A549 (cell line): ENCODE results near the gene TTC34. TPM values are rescaled to one million over a fixed set of nuclear protein-coding genes. Genes with fewer than 3 reads are reported as not detected.

Source experiments
- ATAC-seq, 2 experiments: fragments of 200-7000 bp in 1 of 2; fragments of >200 bp in 1 of 2; cut with Nextera tagmentation in 1 of 2; cut with Tn5 transposase in 1 of 2; 3 replicates each; pipeline versions ENCODE4 v1.8.0 to v1.9.1; 2018 to 2020; ENCODE audit warnings: mild to moderate bottlenecking in 1 of 2, moderate library complexity in 1 of 2
- CTCF ChIA-PET: fragments of 300-600 bp; sonication (Branson Sonifier 250); formaldehyde crosslinking; extraction: SDS; loops from one replicate; lab custom pipeline; 2021; ENCODE audit warnings: antibody characterized with exemption, inconsistent platforms; lab: Yijun Ruan, JAX
- POLR2A ChIA-PET: fragments of 350-600 bp; formaldehyde crosslinking; extraction: SDS; loops from one replicate; lab custom pipeline; 2021; ENCODE audit warnings: antibody characterized with exemption, inconsistent platforms; lab: Yijun Ruan, JAX
- DNase-seq, 2 experiments: peaks; one replicate each; pipeline versions ENCODE4 v3.0.0 to v3.0.0-alpha.2; 2011 to 2016; ENCODE audit warnings: low read depth in 1 of 2, low spot score in 1 of 2
- FAIRE-seq: peaks from 2 replicates; lab custom pipeline; 2011; peaks lifted over from hg19 to GRCh38; lab: Jason Lieb, UNC
- H3K27ac ChIP-seq, 2 experiments: fragments of >200 bp; sonication (Bioruptor Twin); formaldehyde crosslinking; 3 replicates each; pipeline ENCODE4 v1.5.1; 2016 to 2017
- H3K4me1 ChIP-seq: fragments of >200 bp; sonication (Bioruptor Twin); formaldehyde crosslinking; 3 replicates; pipeline ENCODE4 v1.6.1; 2016
- H3K4me2 ChIP-seq: fragments of >200 bp; sonication (Bioruptor Twin); formaldehyde crosslinking; 3 replicates; pipeline ENCODE4 v1.6.1; 2016
- H3K4me3 ChIP-seq: fragments of >200 bp; sonication (Bioruptor Twin); formaldehyde crosslinking; 3 replicates; pipeline ENCODE4 v1.5.1; 2016
- H3K9me3 ChIP-seq: fragments of >200 bp; sonication (Bioruptor Twin); formaldehyde crosslinking; 3 replicates; pipeline ENCODE4 v1.6.1; 2016
- ATOH8 ChIP-seq: fragments of 250-450 bp; sonication (Bioruptor Pico); IDR thresholded peaks from 2 replicates; pipeline ENCODE4 v1.5.0; 2020; ENCODE audit warnings: low read depth, mild to moderate bottlenecking, moderate library complexity
- BCL3 ChIP-seq: fragments of >200 bp; sonication (Bioruptor Twin); formaldehyde crosslinking; IDR thresholded peaks from 3 replicates; pipeline ENCODE4 v1.6.1; 2016
- CBX2 ChIP-seq: fragments of 200-600 bp; sonication (generic); IDR thresholded peaks from 2 replicates; pipeline ENCODE4 v1.6.1; 2016; ENCODE audit warnings: low read depth, mild to moderate bottlenecking, borderline replicate concordance
- CEBPB ChIP-seq, 2 experiments: fragments of >200 bp in 1 of 2; sonication (Bioruptor Twin) in 1 of 2; formaldehyde crosslinking in 1 of 2; IDR thresholded peaks; 2 replicates each; pipeline ENCODE4 v1.6.1; 2012 to 2016
- CTCF ChIP-seq: fragments of >200 bp; sonication (Bioruptor Twin); formaldehyde crosslinking; IDR thresholded peaks from 3 replicates; pipeline ENCODE4 v1.5.1; 2016
- EHF ChIP-seq: fragments of 250-450 bp; sonication (Bioruptor Pico); IDR thresholded peaks from 2 replicates; pipeline ENCODE4 v1.5.0; 2020; ENCODE audit warnings: mild to moderate bottlenecking
- EP300 ChIP-seq, 2 experiments: fragments of >200 bp; sonication (Bioruptor Twin); formaldehyde crosslinking; IDR thresholded peaks; 2 replicates in 1 of 2; 3 replicates in 1 of 2; pipeline ENCODE4 v1.6.1; 2016 to 2017
- ESRRA ChIP-seq: fragments of 150-350 bp; IDR thresholded peaks from 2 replicates; pipeline ENCODE4 v1.6.1; 2014; ENCODE audit warnings: mild to moderate bottlenecking, low read length, borderline replicate concordance
- FOXS1 ChIP-seq: fragments of 250-450 bp; sonication (Bioruptor Pico); IDR thresholded peaks from 2 replicates; pipeline ENCODE4 v1.5.0; 2020; ENCODE audit warnings: mild to moderate bottlenecking, moderate library complexity
- HDAC2 ChIP-seq: fragments of 200-600 bp; sonication (generic); IDR thresholded peaks from 2 replicates; pipeline ENCODE4 v1.6.1; 2016
- HOXB13 ChIP-seq: fragments of 250-450 bp; sonication (Bioruptor Pico); IDR thresholded peaks from 2 replicates; pipeline ENCODE4 v1.5.0; 2020; ENCODE audit warnings: low read depth, mild to moderate bottlenecking, moderate library complexity
- KDM1A ChIP-seq: fragments of 200-600 bp; sonication (generic); IDR thresholded peaks from 2 replicates; pipeline ENCODE4 v1.6.1; 2016; ENCODE audit warnings: low read depth, mild to moderate bottlenecking
- KDM5A ChIP-seq: fragments of 200-600 bp; sonication (generic); IDR thresholded peaks from 2 replicates; pipeline ENCODE4 v1.6.1; 2016; ENCODE audit warnings: antibody characterized with exemption, mild to moderate bottlenecking
- MAFK ChIP-seq: fragments of 450-650 bp; IDR thresholded peaks from 2 replicates; pipeline ENCODE4 v1.6.1; 2014; ENCODE audit not compliant: partially characterized antibody
- MAZ ChIP-seq: fragments of 150-350 bp; IDR thresholded peaks from 2 replicates; pipeline ENCODE4 v1.6.1; 2014; ENCODE audit warnings: antibody characterized with exemption, low read depth, low read length, borderline replicate concordance
- RARB ChIP-seq: fragments of 250-450 bp; sonication (Bioruptor Pico); IDR thresholded peaks from 2 replicates; pipeline ENCODE4 v1.8.0; 2021; ENCODE audit warnings: mild to moderate bottlenecking, moderate library complexity
- RCOR1 ChIP-seq: fragments of 150-350 bp; IDR thresholded peaks from 2 replicates; pipeline ENCODE4 v1.6.1; 2014; ENCODE audit warnings: antibody characterized with exemption, low read length, low read depth
- RNF2 ChIP-seq: fragments of 200-600 bp; sonication (generic); IDR thresholded peaks from 2 replicates; pipeline ENCODE4 v1.6.1; 2016; ENCODE audit warnings: low read depth, mild to moderate bottlenecking, antibody characterized with exemption, moderate library complexity, borderline replicate concordance
- ZC3H11A ChIP-seq: fragments of 450-650 bp; IDR thresholded peaks from 2 replicates; pipeline ENCODE4 v1.6.1; 2014; ENCODE audit warnings: antibody characterized with exemption, mild to moderate bottlenecking
- ZFP36 ChIP-seq: fragments of 450-650 bp; IDR thresholded peaks from 2 replicates; pipeline ENCODE4 v1.6.1; 2014; ENCODE audit warnings: borderline replicate concordance; ENCODE audit not compliant: partially characterized antibody
- WGBS: methylation state at CpG from one replicate; pipeline ENCODE4 v1.1.6; 2017; ENCODE audit errors: missing lambda C conversion rate; 5-methylcytosine and 5-hydroxymethylcytosine counted together
- polyA plus RNA-seq, 4 experiments: library from polyadenylated mRNA; depleted of rRNA in 3 of 4; stranded (reverse); fragments of >200 nt; fragmentation: RNase III in 1 of 4; extraction: RNeasy Plus Mini Kit Qiagen cat#74134 plus additional on column Dnase treatment in 1 of 4; gene quantifications; 2 replicates in 3 of 4; 3 replicates in 1 of 4; pipeline ENCODE4 v1.2.3, GENCODE V29; 2011 to 2017
- TF ChIP-seq, protein P1 (sequence below): fragments of 150-350 bp; IDR thresholded peaks from 2 replicates; pipeline ENCODE4 v1.6.1; 2014; ENCODE audit warnings: low read depth, mild to moderate bottlenecking, low read length

Gene TTC34
- polyA plus RNA-seq, 2 of the 4 experiments (the other 2 are of a cell fraction): 0.04 to 0.05 TPM

GRCh38 chr1:2645143-2645542, 156.3 kb downstream of the TTC34 start:
- FAIRE-seq: no peak
- H3K9me3 ChIP-seq: peaks cover 25% of the 10 kb centered on the region
- POLR2A ChIA-PET: no interaction called here
- H3K27ac ChIP-seq: no peak overlapping the region
- DNase-seq: no peak
- H3K4me3 ChIP-seq: no peak overlapping the region
- H3K4me2 ChIP-seq: no peak overlapping the region
- 45% methylated on average over 5 of the region's 14 CpGs for WGBS
- no peak for ATAC-seq
- TF ChIP-seq FOXS1 (CRISPR knock-in tag): no peak
- no peak for TF ChIP-seq EP300 (IDR thresholded peaks at IDR 0.05)
- TF ChIP-seq RCOR1: no peak
- TF ChIP-seq MAZ: no peak
- TF ChIP-seq RARB (CRISPR knock-in tag): no peak
- TF ChIP-seq ZFP36: no peak
- TF ChIP-seq MAFK: no peak
- TF ChIP-seq HOXB13 (CRISPR knock-in tag): no peak
- TF ChIP-seq HDAC2: no peak
- TF ChIP-seq CEBPB (IDR thresholded peaks at IDR 0.05): no peak
- TF ChIP-seq, all 56 proteins: peak for 0
- CTCF ChIA-PET: no interaction called here
- H3K4me1 ChIP-seq: peaks cover 6% of the 10 kb centered on the region; the same call in 1 of the 3 replicates

DNA sequence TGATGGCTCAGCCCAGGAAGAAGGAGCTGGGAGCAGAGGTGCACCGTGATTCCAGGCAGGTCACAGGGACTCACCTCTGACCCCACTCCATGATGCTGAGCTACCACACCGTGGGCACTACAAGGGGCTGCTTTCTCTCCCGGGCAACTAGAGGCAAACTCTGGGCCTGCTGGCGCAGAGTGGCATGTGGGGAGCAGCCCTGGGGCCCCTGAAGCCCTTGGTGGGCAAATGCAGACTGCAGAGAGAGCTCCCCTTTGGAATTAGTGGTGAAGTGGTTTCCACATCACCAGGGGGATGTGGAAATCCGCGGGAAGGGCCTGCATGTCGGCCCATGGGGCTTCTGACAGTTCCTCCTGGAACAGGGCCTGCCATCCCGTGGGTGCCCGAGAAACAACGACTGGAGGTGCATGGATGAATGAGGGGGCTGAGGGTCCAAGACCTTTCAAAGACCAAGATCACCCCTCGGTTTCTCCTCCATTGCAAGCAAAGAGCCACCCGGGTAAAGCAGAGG, 156.8 kb downstream of the TTC34 start:
- TF ChIP-seq EHF (CRISPR knock-in tag) (no peak), ZC3H11A (no peak)
- ChIA-PET POLR2A (no interaction called here), CTCF (no interaction called here)
- Histone ChIP-seq H3K4me3 (no peak overlapping the region), H3K4me2 (no peak overlapping the region), H3K27ac (no peak overlapping the region), H3K4me1 (peaks cover 6% of the 10 kb centered on the region; the same call in 1 of the 3 replicates), H3K9me3 (peaks cover 25% of the 10 kb centered on the region)
- no peak for FAIRE-seq
- no peak for DNase-seq
- 50% methylated on average over 4 of the region's 12 CpGs for WGBS
- ATAC-seq: no peak

DNA sequence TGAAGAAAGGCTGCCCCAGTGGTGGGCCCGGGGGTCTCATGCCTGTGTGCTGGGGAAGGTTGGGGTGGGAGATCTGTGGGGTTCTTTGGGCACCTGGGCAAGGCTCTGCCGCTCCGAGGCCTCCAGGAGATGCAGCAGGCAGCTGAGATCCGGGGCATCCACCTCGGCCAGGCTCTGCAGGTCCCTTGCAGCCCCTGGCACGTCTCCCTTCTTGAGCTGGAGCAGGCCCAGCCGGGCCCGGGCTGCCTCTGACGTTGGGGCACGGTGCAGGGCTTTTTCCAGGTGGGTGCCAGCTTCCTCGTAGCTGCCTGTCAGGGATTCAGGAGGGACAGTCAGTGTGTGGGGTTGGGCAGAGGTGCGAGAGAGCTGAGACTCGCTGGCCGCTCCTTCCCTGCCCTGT, 157.3 kb downstream of the TTC34 start:
- no peak for TF ChIP-seq KDM1A
- TF ChIP-seq, protein P1, sequence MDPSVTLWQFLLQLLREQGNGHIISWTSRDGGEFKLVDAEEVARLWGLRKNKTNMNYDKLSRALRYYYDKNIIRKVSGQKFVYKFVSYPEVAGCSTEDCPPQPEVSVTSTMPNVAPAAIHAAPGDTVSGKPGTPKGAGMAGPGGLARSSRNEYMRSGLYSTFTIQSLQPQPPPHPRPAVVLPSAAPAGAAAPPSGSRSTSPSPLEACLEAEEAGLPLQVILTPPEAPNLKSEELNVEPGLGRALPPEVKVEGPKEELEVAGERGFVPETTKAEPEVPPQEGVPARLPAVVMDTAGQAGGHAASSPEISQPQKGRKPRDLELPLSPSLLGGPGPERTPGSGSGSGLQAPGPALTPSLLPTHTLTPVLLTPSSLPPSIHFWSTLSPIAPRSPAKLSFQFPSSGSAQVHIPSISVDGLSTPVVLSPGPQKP: no peak
- H3K4me2 ChIP-seq: no peak overlapping the region
- ChIA-PET POLR2A (no interaction called here), CTCF (no interaction called here)
- DNase-seq (no peak), ATAC-seq (no peak), FAIRE-seq (no peak)
- H3K9me3 ChIP-seq: peaks cover 23% of the 10 kb centered on the region
- H3K4me3 ChIP-seq: no peak overlapping the region
- H3K27ac ChIP-seq: no peak overlapping the region
- H3K4me1 ChIP-seq: peaks cover 6% of the 10 kb centered on the region; the same call in 1 of the 3 replicates
- 87% methylated on average over 3 of the region's 14 CpGs for WGBS

GRCh38 chr1:2643414-2644077, 157.9 kb downstream of the TTC34 start:
- CTCF ChIA-PET: no interaction called here
- ATAC-seq (peak in 1 of 2 experiments; percentile 3; a peak in 1 of 6 replicates), DNase-seq (no peak), FAIRE-seq (no peak)
- peak overlapping the region; percentile 98 for H3K4me2 ChIP-seq
- H3K4me1 ChIP-seq: peaks cover 6% of the 10 kb centered on the region; the same call in 1 of the 3 replicates
- TF ChIP-seq CTCF (no peak), ESRRA (no peak), ZC3H11A (no peak), KDM5A (no peak), MAZ (no peak), BCL3 (no peak), ATOH8 (CRISPR knock-in tag) (no peak), CBX2 (no peak), RNF2 (no peak)
- H3K9me3 ChIP-seq: peaks cover 21% of the 10 kb centered on the region
- H3K27ac ChIP-seq: peak overlapping the region; percentile 98 to 99
- peak overlapping the region; percentile 100 for H3K4me3 ChIP-seq
- 16% methylated on average over 6 of the region's 24 CpGs for WGBS
- POLR2A ChIA-PET: no interaction called here
